Peyer's patch (tissue), 4 donors: ENCODE measurements around the gene RNF20. TPM values are rescaled to one million over a fixed set of nuclear protein-coding genes. Genes with fewer than 3 reads are reported as not detected.

ENCODE experiments used
- DNase-seq, 3 donors: peaks; one replicate each; pipeline ENCODE4 v3.0.0-alpha.2; 2017 to 2019
- H3K27ac ChIP-seq, 4 donors: fragments of 200-600 bp; sonication (generic); one replicate each; pipeline ENCODE4 v1.5.1; 2016 to 2019
- H3K27me3 ChIP-seq, 2 donors: fragments of 200-600 bp; sonication (generic); one replicate each; pipeline ENCODE4 v1.5.1; 2019
- H3K36me3 ChIP-seq, 3 donors: fragments of 200-600 bp; sonication (generic); one replicate each; pipeline ENCODE4 v1.5.1; 2016 to 2019
- H3K4me1 ChIP-seq, 4 donors: fragments of 200-600 bp; sonication (generic); one replicate each; pipeline ENCODE4 v1.5.1; 2016 to 2019
- H3K4me3 ChIP-seq, 4 donors: fragments of 200-600 bp; sonication (generic); 1 replicate in 3 of 4; 2 replicates in 1 of 4; pipeline ENCODE4 v1.5.1; 2016 to 2019; ENCODE audit warnings: mild to moderate bottlenecking in 1 of 4
- H3K9me3 ChIP-seq, 4 donors: fragments of 200-600 bp; sonication (generic); one replicate each; pipeline ENCODE4 v1.5.1; 2016 to 2019; ENCODE audit warnings: mild to moderate bottlenecking in 1 of 4
- CTCF ChIP-seq, 6 experiments: fragments of 450-650 bp in 4 of 6; fragments of 200-600 bp in 2 of 6; sonication (generic) in 1 of 6; IDR thresholded peaks; one replicate each; pipeline ENCODE4 v1.5.1; 2017 to 2019; ENCODE audit warnings: antibody characterized with exemption in 6 of 6, mild to moderate bottlenecking in 3 of 6, moderate library complexity in 1 of 6
- POLR2A ChIP-seq, 2 donors: fragments of 450-650 bp; IDR thresholded peaks; one replicate each; pipeline ENCODE4 v1.5.1; 2017; ENCODE audit warnings: antibody characterized with exemption in 2 of 2, mild to moderate bottlenecking in 2 of 2, moderate library complexity in 2 of 2
- total RNA-seq, 4 donors: library from RNA; depleted of rRNA; stranded (reverse); fragments of >200 nt; gene quantifications; one replicate each; pipeline ENCODE4 v1.1.0, GENCODE V29; 2016

Gene RNF20
- total RNA-seq, 4 donors from 2014 or later, result 14.1 to 35.5 (median 16.1) TPM

DNA sequence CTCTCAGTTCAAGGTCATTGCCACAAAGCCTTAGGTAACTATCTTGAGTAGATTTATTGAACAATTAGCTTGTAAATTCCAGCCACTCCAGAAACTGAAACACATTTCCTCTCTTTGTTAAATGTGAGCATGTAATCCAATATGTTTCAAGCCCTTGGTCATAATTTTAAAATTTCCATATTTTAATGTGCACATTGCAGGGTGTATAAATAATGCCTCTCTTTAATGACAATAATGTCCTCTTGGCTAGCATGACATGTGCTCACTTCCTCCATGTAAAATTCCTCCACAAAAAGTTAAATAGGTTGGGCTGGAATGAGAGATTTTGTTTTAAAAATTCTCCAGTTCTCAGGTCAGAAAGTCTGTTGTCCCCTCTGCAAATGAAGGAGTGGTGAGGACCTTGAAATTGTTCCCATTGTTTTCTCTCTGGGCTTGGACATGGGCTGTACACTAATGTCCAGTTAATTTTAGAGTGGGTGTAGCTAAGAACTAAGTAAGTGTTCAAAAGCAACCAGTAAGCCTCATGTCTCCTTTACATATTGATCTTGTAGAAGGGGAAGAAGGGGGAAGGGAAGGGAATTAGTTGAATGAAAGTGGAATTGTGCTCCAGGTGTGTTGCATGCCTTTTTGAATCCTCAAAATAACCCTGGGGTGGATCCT, 58.3 kb downstream of the RNF20 start:
- TF ChIP-seq CTCF (IDR thresholded peaks at IDR 0.05) (no peak), POLR2A (IDR thresholded peaks at IDR 0.05) (no peak)
- Histone ChIP-seq H3K36me3 (no peaks in the 10 kb centered on the region), H3K27ac (no peak overlapping the region), H3K4me1 (no peaks in the 10 kb centered on the region), H3K9me3 (no peaks in the 10 kb centered on the region), H3K27me3 (no peaks in the 10 kb centered on the region), H3K4me3 (no peak overlapping the region)
- no peak for DNase-seq

DNA sequence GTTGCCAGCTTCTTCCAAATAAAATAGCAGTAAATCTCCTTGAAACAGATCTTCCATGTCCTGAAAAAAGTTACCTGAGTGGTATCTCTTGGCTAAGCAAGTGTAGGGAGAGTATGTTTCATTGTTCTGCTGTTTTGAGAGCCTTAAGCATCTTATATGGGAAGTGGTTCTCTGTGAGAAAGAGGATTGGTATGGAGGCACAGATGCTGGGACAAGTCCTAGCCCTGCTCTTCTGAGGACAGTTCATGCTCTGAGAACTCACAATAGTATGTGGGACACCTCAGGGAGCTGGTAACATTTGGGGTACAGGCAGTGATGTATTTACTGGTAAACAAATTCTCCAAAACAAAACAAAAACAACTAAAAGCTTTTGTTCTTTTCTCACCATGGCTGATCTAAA, 59.1 kb downstream of the RNF20 start:
- no peak overlapping the region for H3K27ac ChIP-seq
- H3K9me3 ChIP-seq, result no peaks in the 10 kb centered on the region
- TF ChIP-seq POLR2A (IDR thresholded peaks at IDR 0.05) (no peak), CTCF (IDR thresholded peaks at IDR 0.05) (no peak)
- no peak overlapping the region for H3K4me3 ChIP-seq
- no peaks in the 10 kb centered on the region for H3K4me1 ChIP-seq
- DNase-seq, result no peak
- H3K27me3 ChIP-seq, result no peaks in the 10 kb centered on the region
- H3K36me3 ChIP-seq, result no peaks in the 10 kb centered on the region

DNA sequence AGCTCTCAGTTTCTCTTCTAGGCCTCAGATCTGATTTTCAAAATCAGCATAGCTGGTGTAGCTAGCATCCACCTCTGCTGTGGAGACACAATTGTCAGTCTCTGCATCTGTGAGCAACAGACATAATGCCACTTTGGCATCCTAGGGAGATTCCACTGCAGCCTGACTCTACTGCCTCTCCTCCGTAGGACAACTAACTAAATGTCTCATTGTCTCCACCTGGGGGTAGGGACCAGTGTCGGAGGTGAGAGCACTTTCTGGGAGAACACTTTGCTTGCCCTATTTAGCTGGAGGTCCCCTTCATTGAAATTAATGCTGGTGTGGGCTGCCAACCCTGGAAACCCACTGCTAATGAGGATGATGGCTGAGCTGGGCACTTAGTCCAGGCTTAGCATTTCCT, 59.7 kb downstream of the RNF20 start:
- Histone ChIP-seq H3K27ac (no peak overlapping the region), H3K4me1 (no peaks in the 10 kb centered on the region), H3K36me3 (no peaks in the 10 kb centered on the region), H3K4me3 (no peak overlapping the region), H3K9me3 (no peaks in the 10 kb centered on the region), H3K27me3 (no peaks in the 10 kb centered on the region)
- DNase-seq, result no peak
- no peak for TF ChIP-seq POLR2A (IDR thresholded peaks at IDR 0.05)
- TF ChIP-seq CTCF (IDR thresholded peaks at IDR 0.05), result no peak

DNA sequence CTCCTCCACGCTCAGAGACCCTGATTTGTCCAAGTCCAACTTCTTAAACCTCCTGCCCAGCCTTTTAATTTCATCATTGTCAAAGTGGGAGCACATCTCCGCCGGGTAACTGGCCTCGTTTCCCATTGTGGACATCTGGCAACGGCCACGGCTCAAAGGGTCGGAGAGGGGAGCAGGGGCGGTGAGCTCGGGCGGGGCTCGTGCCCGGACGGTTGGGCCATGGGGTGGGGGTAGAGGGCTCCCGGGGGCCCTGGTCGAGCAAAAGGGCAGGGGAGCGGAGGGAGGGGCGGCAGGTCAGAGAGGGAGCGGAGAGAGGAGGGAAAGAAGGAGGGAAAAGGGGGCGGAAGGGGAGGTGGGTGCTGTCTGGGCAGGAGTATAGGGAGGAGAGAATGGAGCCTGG, 61.1 kb downstream of the RNF20 start, which contains the start of gene PPP3R2:
Gene PPP3R2, minus strand, starts transcription at position 174 of the 400 bp plus-strand sequence. Its CDS starts 48 bp downstream, at position 126.
- TF ChIP-seq POLR2A (IDR thresholded peaks at IDR 0.05) (no peak), CTCF (IDR thresholded peaks at IDR 0.05) (no peak)
- no peaks in the 10 kb centered on the region for H3K4me1 ChIP-seq
- H3K27me3 ChIP-seq, result no peaks in the 10 kb centered on the region
- H3K9me3 ChIP-seq, result no peaks in the 10 kb centered on the region
- no peak for DNase-seq
- H3K27ac ChIP-seq, result no peak within 1 kb of the TSS
- no peaks in the 10 kb centered on the region for H3K36me3 ChIP-seq
- H3K4me3 ChIP-seq, result no peak within 1 kb of the TSS

DNA sequence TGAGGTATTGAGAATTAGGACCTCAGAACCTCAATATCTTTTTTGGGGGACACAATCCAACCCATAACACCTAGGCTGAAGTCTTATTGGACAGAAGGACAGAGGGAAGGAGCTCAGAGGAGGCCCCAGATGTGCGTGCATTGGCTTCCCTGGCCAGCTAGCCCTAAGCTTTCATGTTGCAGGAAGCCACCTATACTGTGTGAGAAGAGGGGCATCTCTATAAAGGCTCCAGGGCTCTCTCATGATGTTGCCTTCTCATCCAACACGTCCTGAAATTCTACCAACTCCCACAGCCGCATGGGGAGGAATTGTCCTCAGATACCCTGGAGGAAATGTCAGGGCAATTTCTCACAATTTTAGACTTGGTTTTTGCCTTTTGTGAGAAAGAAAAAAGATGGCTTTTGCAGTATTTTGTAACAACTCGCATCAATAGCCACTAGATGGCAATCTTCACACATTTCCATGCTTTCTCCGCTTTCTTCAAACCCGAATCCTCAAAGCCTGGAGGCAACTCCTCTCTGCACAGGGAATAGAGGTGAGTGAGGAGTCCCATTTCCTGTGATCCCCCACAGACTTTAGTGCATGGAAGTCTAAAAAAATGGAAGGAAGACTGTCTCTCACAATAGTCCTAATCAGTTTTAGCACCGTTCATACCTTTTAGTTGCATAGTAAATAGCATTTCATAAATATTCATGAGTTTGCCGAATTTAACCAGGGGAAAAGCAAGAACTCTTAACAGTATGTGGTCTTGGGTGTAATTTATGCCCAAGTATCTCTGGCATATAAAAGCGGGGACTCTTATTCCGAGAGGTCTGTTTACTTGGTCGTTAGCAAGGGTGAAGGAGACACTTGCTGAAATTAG, 68.5 kb downstream of the RNF20 start:
- Histone ChIP-seq H3K4me3 (no peak overlapping the region), H3K9me3 (no peaks in the 10 kb centered on the region), H3K27me3 (no peaks in the 10 kb centered on the region), H3K36me3 (no peaks in the 10 kb centered on the region), H3K27ac (no peak overlapping the region), H3K4me1 (peaks cover 0 to 13% (median 0%) of the 10 kb centered on the region in 4 donors)
- TF ChIP-seq CTCF (IDR thresholded peaks at IDR 0.05) (peak in 5 of 6 experiments; percentile 28 to 74 (median 67)), POLR2A (IDR thresholded peaks at IDR 0.05) (no peak)
- peak in 1 of 3 donors; percentile 49 for DNase-seq
